Type B pancreatic cell (in vitro differentiated cells): ENCODE measurements around the gene FSTL5. TPM values are rescaled to one million over a fixed set of nuclear protein-coding genes. Genes with fewer than 3 reads are reported as not detected.
A peak's percentile ranks its signal among the peaks of the same experiment; 100 is the strongest.

Experiments
- DNase-seq: peaks from one replicate; pipeline ENCODE4 v3.0.0; 2021; ENCODE audit warnings: mixed read lengths; ENCODE audit not compliant: unreplicated experiment; ENCODE audit errors: extremely low spot score
- H3K27ac Mint-ChIP-seq: 2 replicates; pipeline ENCODE4 v1.8.0; 2021; ENCODE audit warnings: mild to moderate bottlenecking, mixed read lengths
- H3K27me3 Mint-ChIP-seq: 2 replicates; pipeline ENCODE4 v1.8.0; 2021; ENCODE audit warnings: mixed read lengths
- H3K36me3 Mint-ChIP-seq: 2 replicates; pipeline ENCODE4 v1.8.0; 2021; ENCODE audit warnings: mixed read lengths
- H3K4me1 Mint-ChIP-seq: one replicate; pipeline ENCODE4 v1.8.0; 2021; ENCODE audit warnings: mixed read lengths; ENCODE audit not compliant: unreplicated experiment
- H3K4me3 Mint-ChIP-seq: 2 replicates; pipeline ENCODE4 v1.8.0; 2021; ENCODE audit warnings: mild to moderate bottlenecking, mixed read lengths
- H3K9me3 Mint-ChIP-seq: 2 replicates; pipeline ENCODE4 v1.8.0; 2021; ENCODE audit warnings: mixed read lengths
- total RNA-seq: library from RNA; stranded (reverse); gene quantifications from 2 replicates; pipeline ENCODE4 v1.2.1, GENCODE V29; 2021; ENCODE audit warnings: low replicate concordance
- TF ChIP-seq, protein P1 (sequence below): fragments of 200-600 bp; sonication (generic); conservative IDR thresholded peaks from 2 replicates; pipeline ENCODE4 v1.5.0; 2021; ENCODE audit warnings: antibody characterized with exemption, mild to moderate bottlenecking

The FSTL5 gene
- total RNA-seq, 1 donor from 2014 or later, result 3.6 TPM

- TF ChIP-seq, protein P1, sequence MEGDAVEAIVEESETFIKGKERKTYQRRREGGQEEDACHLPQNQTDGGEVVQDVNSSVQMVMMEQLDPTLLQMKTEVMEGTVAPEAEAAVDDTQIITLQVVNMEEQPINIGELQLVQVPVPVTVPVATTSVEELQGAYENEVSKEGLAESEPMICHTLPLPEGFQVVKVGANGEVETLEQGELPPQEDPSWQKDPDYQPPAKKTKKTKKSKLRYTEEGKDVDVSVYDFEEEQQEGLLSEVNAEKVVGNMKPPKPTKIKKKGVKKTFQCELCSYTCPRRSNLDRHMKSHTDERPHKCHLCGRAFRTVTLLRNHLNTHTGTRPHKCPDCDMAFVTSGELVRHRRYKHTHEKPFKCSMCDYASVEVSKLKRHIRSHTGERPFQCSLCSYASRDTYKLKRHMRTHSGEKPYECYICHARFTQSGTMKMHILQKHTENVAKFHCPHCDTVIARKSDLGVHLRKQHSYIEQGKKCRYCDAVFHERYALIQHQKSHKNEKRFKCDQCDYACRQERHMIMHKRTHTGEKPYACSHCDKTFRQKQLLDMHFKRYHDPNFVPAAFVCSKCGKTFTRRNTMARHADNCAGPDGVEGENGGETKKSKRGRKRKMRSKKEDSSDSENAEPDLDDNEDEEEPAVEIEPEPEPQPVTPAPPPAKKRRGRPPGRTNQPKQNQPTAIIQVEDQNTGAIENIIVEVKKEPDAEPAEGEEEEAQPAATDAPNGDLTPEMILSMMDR, result peak; percentile 37
- Mint-ChIP-seq H3K36me3 (no peaks in the 10 kb centered on the region), H3K4me1 (no peaks in the 10 kb centered on the region), H3K27ac (no peak overlapping the region), H3K9me3 (no peaks in the 10 kb centered on the region), H3K4me3 (no peak overlapping the region), H3K27me3 (no peaks in the 10 kb centered on the region)
- no peak for DNase-seq
Measured at GRCh38 chr4:161702287-161702686, 461.5 kb downstream of the FSTL5 start.

DNA sequence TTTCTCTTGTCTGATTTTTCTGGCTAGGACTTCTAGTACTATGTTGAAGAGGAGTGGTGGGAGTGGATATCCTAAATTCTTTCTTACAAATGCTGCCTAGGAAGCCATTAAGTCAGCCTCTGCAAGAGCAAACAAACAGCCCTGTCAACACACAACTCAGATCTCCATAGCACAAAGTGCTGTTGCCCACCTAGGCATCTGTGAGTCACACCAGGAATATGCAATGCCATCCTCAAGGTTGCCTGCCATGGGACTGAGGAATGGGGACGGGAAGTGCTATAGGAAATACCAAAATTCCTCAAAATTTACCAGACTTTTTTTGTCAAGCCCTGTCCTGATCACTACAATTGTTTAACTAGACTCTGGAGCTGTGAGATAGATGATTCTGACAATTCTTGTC lies 466.9 kb downstream of the FSTL5 start:
- Mint-ChIP-seq H3K4me3 (no peak overlapping the region), H3K27ac (no peak overlapping the region), H3K9me3 (no peaks in the 10 kb centered on the region), H3K27me3 (no peaks in the 10 kb centered on the region), H3K36me3 (no peaks in the 10 kb centered on the region), H3K4me1 (no peaks in the 10 kb centered on the region)
- DNase-seq, result no peak
- TF ChIP-seq, protein P1, result no peak

DNA sequence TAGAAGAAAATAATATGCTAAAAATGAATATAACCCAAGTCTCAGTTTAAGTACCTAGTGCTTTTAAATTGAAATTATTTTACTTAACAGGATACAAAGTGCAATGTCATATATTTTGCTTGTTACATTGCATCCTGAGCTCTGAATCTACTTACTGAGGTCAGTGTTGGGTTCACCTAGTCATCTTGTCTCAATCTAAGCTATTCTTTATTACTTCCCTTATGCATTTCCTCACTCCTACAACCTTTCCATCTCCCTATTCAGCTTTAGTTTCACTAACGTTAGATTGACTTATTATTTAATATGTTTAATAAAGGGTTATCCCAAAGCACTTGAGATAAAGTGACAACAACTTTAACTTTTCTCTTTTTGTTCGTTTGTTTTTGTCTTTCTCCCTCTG lies 483.7 kb downstream of the FSTL5 start:
- H3K27ac Mint-ChIP-seq, result no peak overlapping the region
- H3K4me3 Mint-ChIP-seq, result no peak overlapping the region
- no peaks in the 10 kb centered on the region for H3K9me3 Mint-ChIP-seq
- H3K27me3 Mint-ChIP-seq, result no peaks in the 10 kb centered on the region
- no peak for DNase-seq
- TF ChIP-seq, protein P1, result no peak
- H3K36me3 Mint-ChIP-seq, result no peaks in the 10 kb centered on the region
- no peaks in the 10 kb centered on the region for H3K4me1 Mint-ChIP-seq

DNA sequence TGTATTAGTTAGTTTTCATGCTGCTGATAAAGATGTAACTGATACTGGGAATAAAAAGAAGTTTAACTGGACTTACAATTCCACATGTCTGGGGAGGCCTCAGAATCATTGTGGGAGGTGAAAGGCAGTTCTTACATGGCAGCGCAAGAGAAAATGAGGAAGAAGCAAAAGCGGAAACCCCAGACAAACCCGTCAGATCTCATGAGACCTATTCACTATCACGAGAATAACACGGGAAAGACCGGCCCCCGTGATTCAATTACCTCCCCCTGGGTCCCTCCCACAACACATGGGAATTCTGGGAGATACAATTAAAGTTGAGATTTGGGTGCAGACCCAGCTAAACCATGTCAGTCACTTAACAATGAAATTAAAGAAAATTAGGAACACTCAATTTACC lies 499.1 kb downstream of the FSTL5 start:
- no peak for DNase-seq
- no peaks in the 10 kb centered on the region for H3K36me3 Mint-ChIP-seq
- H3K4me1 Mint-ChIP-seq, result no peaks in the 10 kb centered on the region
- no peaks in the 10 kb centered on the region for H3K27me3 Mint-ChIP-seq
- no peak overlapping the region for H3K4me3 Mint-ChIP-seq
- TF ChIP-seq, protein P1, result no peak
- H3K9me3 Mint-ChIP-seq, result no peaks in the 10 kb centered on the region
- no peak overlapping the region for H3K27ac Mint-ChIP-seq

- no peaks in the 10 kb centered on the region for H3K27me3 Mint-ChIP-seq
- no peak overlapping the region for H3K4me3 Mint-ChIP-seq
- TF ChIP-seq, protein P1, result no peak
Measured at GRCh38 chr4:161663844-161664243, 500.0 kb downstream of the FSTL5 start.

DNA sequence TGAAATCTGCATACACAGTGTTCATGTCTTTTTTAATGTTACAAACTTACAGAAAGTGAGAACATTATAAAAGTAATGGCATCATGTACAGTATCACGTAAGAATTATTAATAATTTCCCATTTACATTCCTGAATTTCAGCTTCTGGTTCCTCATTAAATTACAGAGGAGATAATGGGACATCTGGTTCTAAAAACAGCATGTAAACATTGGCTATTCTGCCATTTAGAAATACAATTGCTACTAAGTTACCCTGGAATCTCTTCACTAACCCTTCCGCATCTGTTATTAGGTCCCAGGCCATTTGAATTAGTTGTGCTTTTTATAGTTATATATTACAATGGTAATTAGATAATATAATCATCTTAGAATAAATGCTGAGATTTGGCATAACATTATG lies 505.1 kb downstream of the FSTL5 start:
- Mint-ChIP-seq H3K27ac (no peak overlapping the region), H3K27me3 (no peaks in the 10 kb centered on the region), H3K9me3 (no peaks in the 10 kb centered on the region), H3K4me1 (no peaks in the 10 kb centered on the region), H3K4me3 (no peak overlapping the region), H3K36me3 (no peaks in the 10 kb centered on the region)
- no peak for DNase-seq
- TF ChIP-seq, protein P1, result no peak

More at GRCh38 chr4:161663844-161664243, 500.0 kb downstream of the FSTL5 start:
- Mint-ChIP-seq H3K27ac (no peak overlapping the region), H3K9me3 (no peaks in the 10 kb centered on the region), H3K36me3 (no peaks in the 10 kb centered on the region), H3K4me1 (no peaks in the 10 kb centered on the region)
- no peak for DNase-seq
